GM21717 (cell line): ENCODE measurements around the gene LRP1-AS.

Source experiments
- ATAC-seq: cut with Tn5 transposase; IDR thresholded peaks from one replicate; pipeline ENCODE4 v1.9.1; 2021; ENCODE audit warnings: mild to moderate bottlenecking, moderate library complexity; ENCODE audit not compliant: unreplicated experiment

The LRP1-AS gene

GRCh38 chr12:57099766-57100165, 47.7 kb downstream of the LRP1-AS start:
- no peak for ATAC-seq

GRCh38 chr12:57099047-57099714, 48.2 kb downstream of the LRP1-AS start:
- no peak for ATAC-seq

GRCh38 chr12:57098546-57098945, 48.9 kb downstream of the LRP1-AS start:
- no peak for ATAC-seq

- ATAC-seq = no peak
Measured at GRCh38 chr12:57097554-57097835, 49.9 kb downstream of the LRP1-AS start.

GRCh38 chr12:57096748-57097553, 50.5 kb downstream of the LRP1-AS start:
- no peak for ATAC-seq

- no peak for ATAC-seq
Measured at GRCh38 chr12:57096099-57096572, 51.3 kb downstream of the LRP1-AS start.

GRCh38 chr12:57095440-57095839, 52.0 kb downstream of the LRP1-AS start:
- ATAC-seq = no peak
